Measurements from ENCODE around the gene DNAH1. TPM values are rescaled to one million over a fixed set of nuclear protein-coding genes. Genes with fewer than 3 reads are reported as not detected.
A peak's percentile ranks its signal among the peaks of the same experiment; 100 is the strongest.

DNAH1 gene
- total RNA-seq, 1 experiment from 2014 or later, result 1.2 TPM

DNA sequence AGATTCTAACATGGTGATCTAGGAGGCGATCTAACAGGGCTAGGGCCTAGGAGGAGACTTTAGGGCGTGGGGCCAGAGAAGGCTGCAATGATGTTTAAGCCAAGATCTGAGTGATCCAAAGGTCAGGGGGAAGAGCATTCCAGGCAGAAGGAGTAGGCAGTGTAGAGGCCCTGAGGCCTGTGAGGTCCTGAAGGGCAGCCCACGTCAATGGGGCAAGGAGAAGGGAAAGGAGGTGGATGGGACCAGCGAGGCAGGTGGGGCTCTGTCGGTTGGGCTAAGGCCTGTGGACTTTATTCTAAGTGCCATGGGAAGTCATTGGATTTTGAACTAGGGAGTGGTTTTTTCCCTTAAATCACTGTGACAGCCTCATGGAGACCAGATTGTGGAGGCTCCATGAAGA is 10.2 kb upstream of the DNAH1 start:
- in situ Hi-C loops (cut with HindIII; ENCODE audit: low sequenced_read_pairs), result no loop called here

DNA sequence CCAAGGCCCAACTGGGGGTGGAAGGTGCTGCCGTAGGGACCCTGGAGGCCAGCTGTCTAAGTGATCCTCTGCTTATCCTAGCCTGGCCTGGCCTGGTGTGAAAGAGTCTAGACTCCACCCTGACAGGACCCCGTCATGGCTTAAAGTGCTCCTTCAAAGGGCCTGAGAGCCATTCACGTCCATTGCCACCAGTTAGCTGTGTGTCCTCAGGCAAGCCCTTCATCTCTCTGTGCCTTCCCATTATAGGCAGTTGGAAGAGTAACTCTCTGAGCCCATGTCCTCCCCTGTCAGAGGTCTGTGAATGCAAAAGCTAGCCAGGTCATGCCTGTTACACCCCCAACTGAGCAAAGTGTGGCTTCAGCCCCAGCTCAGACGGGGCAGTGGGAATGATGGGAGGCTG is 9.1 kb upstream of the DNAH1 start:
- in situ Hi-C loops (cut with HindIII; ENCODE audit: low sequenced_read_pairs), result no loop called here
- DNase-seq (ENCODE audit: low spot score), result no peak

More for the DNA sequence above, 10.2 kb upstream of the DNAH1 start:
- DNase-seq (ENCODE audit: low spot score), result no peak

DNA sequence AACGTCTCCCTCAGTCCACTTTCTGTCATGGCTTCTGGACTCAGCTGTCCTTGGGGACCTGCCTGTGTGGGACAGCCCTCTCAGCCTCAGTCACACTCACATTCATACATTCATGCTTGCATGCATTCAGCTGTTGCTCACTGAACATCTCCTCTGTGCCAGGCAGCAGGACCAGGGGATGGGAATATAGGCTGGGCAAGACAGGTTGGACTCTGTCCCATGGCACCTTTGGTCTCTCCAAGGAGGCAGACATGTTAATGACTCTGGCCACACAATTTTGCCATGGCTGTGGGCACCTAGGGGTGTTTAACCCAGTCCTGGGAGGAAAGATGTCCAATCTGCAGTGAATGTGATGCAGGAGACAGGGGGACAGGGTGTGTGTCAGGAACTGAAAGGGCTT is 7.8 kb upstream of the DNAH1 start:
- DNase-seq (ENCODE audit: low spot score), result no peak
- in situ Hi-C loops (cut with HindIII; ENCODE audit: low sequenced_read_pairs), result no loop called here

DNA sequence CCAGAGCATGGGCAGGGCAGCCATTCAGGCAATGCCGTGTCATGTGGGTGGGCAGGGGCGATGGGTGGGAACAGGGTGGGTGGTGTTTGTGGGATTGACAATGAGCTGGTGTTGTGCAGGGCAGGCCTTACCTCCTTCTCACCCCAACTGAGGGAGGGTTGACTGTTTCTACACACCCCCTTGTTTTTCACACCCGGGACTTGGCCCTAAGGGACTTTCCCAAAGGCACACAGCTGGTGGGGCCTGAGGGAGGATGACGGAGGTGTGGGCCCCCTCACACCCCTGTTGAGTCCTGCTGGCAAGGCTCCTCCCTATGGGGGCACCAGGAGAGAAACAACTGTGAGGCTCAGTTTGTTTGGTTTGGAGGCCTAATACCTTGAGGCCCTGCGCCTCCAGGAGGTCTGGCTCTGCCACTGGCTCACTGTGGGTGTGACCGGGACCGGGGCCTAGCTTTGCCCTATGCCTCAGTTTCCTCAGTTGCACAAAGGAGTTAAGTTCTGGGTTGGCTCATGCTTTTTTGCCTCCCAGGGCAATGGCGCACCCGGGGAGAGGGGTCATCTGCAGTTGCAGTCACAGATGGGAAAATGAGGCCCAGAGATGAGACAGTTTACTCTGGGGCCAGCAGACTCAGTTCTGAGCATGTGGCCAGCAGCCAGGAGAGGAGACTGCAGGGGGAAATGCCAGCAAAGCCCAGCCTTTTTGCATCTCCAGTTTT is 5.1 kb upstream of the DNAH1 start:
- in situ Hi-C loops (cut with HindIII; ENCODE audit: low sequenced_read_pairs), result no loop called here
- peak; percentile 61 for DNase-seq (ENCODE audit: low spot score)

DNA sequence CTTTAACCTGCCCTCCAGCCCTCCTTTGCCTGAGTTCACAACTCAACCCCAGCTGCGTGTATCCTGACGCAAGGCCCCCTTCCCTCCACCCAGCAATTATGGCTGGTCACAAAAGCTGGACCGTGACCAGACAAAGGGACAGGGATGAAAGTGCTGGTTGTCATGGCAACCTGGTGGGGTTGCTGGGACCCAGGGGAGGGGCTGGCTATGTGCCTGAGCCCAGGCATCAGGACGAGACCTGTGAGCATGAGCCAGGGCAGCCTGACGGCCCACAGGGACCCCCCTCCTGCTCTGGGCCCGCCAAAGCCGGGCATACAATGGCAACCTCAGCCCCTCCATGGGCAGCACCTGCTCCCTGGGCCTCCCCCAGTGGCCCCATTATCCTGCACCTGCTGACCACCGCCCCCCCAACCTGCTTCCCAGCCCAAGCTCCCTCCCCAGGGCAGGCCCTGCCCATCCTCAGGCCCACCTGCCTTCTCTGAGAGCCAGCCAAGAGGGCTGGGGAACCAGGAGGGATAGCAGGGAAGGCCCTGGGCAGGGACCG is 4.5 kb upstream of the DNAH1 start:
- peak; percentile 64 for DNase-seq (ENCODE audit: low spot score)
- in situ Hi-C loops (cut with HindIII; ENCODE audit: low sequenced_read_pairs), result no loop called here

DNA sequence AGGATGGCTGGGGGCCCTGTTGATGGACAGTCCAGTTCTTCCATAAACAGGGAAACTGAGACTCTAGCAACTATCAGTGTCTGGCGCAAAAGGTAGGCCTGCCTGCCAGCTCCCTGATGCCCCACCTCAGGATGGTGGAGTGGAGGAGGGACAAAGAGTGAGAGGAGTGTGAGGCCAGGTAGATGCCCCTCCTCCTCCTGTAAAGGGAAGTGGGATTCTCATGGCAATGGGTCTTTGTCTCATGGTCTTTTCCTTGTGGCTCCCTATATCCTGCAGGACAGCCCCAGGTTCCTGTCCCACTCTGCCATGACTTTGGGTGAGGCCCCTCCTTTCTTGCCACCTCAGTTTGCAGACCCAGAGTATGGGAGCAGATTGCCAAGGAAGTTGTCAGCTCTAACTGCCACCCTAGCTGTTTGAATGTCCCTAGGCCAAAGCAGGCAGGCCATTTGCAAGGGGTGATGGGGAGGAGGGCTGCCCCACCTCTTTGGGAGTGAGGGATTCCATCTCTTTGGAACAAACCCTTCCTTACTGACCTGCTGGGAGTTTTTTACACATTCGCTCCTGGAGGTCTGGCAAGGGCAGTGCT is 2.8 kb upstream of the DNAH1 start:
- no peak for DNase-seq (ENCODE audit: low spot score)
- in situ Hi-C loops (cut with HindIII; ENCODE audit: low sequenced_read_pairs), result no loop called here

DNA sequence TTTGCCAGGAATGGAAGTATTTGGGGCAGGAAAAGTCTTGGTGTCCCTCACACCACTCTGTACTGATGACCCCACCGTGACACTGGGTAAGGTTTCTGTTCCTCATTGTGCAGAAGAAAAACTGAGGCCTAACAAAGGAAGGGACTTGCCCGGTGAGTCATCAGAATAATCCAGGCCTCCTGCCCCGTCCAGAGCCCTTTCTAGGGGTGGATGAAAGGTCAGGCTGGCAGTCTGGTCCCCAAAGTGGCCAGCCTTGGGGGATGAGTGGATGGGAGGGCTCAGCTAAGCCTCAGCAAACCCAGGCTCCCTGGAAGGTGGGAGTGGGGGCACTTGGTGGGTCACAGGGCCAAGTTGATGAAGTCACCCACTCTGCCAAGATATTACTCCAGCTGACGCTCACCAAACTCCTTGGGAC is 2.3 kb upstream of the DNAH1 start:
- in situ Hi-C loops (cut with HindIII; ENCODE audit: low sequenced_read_pairs), result no loop called here
- DNase-seq (ENCODE audit: low spot score), result no peak

DNA sequence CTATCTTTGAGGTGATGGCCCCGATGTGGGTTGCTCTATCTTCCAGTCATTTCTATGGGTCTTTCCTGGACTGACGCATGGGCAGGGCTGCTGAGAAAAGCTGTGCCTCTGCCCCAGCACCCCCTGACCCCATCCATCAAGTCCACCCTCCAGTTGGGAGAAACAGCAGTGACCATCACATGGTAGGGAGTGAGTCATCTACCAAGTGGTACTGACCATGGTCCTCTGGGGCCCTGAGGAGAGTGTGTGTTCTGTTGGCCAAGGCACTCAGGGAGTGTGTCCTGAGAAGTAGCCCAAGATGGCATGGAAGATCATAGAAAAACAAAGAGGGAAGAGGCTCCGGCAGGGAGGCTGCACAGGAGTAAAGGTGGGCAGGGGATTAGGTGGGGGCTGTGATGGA is 1.6 kb upstream of the DNAH1 start:
- DNase-seq (ENCODE audit: low spot score), result no peak
- in situ Hi-C loops (cut with HindIII; ENCODE audit: low sequenced_read_pairs), result no loop called here

DNA sequence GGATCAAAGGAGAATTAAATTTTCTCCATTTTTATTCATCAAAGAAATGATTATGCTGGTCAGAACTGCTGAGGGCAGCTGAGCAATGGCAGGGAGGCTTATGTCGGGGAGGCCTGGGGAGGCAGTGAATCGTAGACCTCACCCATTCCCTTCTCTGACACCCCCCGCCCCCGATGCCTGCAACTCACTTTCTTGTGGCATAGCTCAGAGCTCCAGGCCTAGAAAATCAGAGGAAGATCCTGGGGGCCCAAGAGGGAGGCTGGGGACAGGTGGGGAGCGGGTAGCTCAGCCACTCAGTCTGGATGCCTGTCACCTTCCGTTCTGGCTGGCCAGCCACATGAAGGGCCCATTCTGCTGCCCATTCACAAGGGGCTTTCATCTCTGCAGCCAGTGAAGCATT is 1.1 kb upstream of the DNAH1 start:
- in situ Hi-C loops (cut with HindIII; ENCODE audit: low sequenced_read_pairs), result no loop called here
- DNase-seq (ENCODE audit: low spot score), result no peak

DNA sequence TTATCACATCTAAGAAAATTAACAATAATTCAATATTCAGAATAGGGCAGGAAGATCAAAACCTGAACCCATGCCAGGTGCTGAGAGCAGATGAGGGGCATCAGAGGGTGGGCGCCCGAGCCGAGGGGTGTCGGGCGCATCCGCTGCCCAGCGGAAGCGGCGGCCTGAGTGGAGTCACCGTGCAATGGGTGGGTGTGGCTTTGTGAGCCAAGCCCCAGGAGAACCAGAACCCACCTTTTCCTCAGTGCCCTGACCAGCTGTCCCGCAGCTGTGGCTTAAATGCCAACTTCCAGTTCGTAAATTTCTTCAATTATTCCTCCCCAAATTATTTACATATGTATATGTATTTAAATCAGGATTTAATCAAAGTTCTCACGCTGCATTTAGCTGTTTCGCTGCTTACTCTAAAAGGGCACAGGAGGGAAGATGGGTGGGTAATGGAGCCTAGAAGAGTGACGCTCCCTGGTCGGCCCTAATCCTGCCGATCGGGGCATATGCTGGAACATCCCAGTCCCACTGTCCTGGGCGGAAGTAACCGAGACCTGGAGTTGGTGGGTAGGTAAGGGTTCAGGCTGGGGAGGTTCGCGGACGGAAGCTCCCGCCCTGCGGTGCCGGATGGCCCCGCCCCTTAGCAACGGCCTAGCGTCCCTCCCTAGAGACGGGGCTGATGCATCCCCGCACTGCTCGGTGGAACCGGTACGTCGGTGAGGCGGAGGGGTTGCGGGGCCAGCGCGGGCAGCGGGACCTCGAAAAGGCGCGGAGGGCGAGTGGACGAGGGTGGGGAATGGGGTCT is 1.3 kb downstream of the DNAH1 start:
- DNase-seq (ENCODE audit: low spot score), result no peak
- in situ Hi-C loops (cut with HindIII; ENCODE audit: low sequenced_read_pairs), result no loop called here

DNA sequence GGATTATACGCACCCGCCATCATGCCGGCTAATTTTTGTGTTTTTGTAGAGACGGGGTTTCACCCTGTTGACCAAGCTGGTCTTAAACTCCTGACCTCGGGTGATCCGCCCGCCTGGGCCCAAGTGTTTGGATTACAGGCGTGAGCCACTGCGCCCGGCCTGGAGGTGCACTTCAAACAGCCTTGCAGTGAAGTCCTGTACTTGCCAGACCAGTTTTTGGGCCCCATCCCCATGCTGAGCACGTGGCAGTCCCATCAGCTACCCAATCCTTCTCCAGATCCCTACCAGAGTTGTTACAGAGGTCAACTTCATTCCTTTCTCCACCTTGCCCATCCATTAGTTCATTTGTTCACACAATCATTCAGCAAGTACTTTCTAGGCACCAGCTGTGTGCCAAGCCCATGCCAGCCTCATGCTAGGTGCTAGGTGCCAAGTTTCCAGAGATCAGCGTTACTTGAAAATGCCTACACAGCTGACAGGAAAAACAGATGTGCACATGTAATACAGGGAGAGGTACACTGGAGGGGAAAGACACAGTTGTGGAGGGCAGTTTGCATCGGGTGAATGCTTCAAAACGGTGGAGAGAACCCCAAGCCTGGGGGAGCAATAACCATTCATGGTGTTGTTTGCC is 2.2 kb downstream of the DNAH1 start:
- in situ Hi-C loops (cut with HindIII; ENCODE audit: low sequenced_read_pairs), result no loop called here
- DNase-seq (ENCODE audit: low spot score), result no peak

DNA sequence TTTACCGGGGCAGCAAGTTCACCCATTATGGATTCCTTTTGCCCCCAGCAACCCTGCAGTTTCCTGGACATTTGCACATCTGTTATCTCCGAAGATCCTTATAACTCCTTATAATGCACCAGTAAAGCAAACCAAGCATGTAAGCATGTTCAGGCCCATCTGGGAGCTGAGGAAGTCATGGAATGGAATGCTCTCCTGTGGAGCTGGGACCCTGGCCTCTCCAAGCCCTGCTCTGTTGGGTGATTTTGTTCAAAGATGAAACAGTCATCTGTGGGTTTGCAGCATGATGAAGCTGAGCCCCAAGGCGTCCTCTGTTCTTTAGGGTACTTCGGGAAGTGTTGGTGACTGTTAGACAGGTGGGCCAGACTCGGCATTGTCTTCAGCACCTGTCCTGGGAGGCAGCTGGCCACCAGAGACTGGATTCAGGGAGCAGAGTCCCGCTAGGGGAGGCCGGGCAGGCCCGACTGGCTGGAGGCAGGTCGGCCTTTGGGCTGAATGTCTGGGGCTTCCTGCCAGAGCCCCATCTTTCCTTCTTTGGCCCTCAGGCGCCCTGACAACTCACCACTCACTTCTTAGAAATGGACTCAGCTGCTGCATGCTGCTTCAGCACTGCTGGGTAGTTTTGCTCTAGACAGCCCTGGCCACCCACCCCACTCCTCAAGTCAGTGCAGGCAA is 3.9 kb downstream of the DNAH1 start:
- no peak for DNase-seq (ENCODE audit: low spot score)
- in situ Hi-C loops (cut with HindIII; ENCODE audit: low sequenced_read_pairs), result no loop called here

DNA sequence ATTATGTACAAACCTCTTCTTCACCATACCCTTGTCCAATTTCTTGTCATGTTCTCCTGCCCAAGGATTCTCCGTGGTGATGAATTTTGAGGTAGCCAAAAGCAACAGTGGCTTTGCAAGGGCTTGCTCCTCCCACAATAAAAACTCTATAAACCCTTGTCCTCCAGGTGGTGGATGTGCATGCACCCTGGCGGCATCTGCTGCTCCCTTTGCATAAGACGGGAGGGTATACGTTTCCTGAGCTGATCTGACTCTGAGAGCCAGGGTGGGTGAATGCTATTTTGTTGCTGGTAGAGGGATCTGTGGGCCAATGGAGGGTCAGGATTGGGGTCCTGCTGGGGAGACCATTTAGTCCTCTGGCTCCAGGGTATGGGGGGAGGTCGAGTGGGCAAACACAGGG is 5.4 kb downstream of the DNAH1 start:
- in situ Hi-C loops (cut with HindIII; ENCODE audit: low sequenced_read_pairs), result no loop called here
- no peak for DNase-seq (ENCODE audit: low spot score)

DNA sequence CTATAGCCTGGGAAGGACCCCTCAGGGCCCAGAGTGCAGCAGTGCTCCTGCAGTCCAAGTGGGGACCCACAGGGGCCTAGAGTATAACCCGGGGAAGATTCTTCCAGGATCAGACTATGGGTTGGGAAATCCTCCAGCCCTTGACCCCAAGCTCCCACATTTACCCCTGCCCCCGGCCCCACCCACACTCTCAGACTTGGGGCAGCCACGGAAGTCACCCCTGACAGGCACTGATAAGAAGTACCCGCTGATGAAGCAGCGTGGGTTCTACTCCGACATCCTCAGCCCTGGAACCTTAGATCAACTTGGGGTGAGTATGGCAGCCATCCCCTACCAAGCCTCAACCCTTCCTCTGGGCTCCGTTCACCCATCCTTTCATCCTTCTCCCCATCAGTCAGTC is 6.3 kb downstream of the DNAH1 start:
- no peak for DNase-seq (ENCODE audit: low spot score)
- in situ Hi-C loops (cut with HindIII; ENCODE audit: low sequenced_read_pairs), result no loop called here

DNA sequence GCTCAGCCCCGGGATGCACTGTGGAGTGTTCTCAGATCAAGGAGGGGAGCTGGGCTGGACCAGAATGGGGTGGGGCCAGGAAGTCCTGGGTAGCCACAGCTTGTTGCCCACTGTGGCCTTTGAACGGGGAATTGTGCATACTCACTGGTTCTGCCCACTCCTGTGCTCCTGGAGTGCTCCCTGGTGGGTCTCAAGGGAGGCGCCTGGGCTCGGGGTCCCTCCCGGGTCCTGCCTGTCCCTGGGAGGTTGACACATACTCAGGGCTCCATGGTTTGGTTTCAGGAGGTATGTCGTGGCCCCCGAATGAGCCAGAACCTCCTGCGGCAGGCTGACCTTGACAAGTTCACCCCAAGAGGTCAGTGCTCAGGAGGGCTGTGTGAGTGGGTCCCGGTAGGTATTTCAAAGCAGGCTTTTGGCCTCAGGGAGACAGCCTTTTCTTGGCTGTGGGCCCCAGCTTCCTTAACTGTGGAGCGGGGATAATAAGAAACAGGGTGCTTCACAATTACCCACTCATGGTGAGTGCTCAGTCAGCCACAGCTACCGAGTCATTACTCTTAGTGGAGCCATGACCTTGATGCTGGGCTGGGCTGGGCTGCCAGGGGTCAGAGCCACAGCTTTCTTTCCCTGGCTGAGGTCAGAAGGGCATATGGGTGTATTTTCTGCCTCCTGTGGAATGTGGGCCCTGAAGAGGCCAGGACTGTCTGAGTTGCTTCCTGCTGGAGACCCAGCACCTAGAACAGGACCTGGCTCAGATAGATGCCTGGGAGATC is 7.6 kb downstream of the DNAH1 start:
- no peak for DNase-seq (ENCODE audit: low spot score)
- in situ Hi-C loops (cut with HindIII; ENCODE audit: low sequenced_read_pairs), result no loop called here

DNA sequence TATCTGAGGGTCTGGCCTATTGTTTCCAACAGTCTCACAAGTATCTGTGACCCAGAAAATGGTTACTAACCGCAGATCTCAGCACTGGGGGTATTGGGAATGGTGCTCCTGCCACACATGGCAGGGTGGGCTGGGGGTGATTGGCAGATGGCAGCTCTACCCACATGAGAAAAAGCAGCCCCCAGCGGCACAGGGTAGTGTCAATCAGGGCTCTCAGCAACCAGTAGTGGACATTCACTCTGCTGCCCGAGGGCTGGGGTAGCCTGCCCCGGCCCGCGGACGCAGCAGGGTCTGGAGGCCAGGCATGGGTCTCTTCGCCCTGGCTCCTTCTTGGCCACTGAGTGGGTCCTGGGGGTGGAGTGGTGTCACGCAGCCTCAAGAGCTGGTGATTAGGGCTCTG is 8.6 kb downstream of the DNAH1 start:
- in situ Hi-C loops (cut with HindIII; ENCODE audit: low sequenced_read_pairs), result no loop called here
- DNase-seq (ENCODE audit: low spot score), result no peak

DNA sequence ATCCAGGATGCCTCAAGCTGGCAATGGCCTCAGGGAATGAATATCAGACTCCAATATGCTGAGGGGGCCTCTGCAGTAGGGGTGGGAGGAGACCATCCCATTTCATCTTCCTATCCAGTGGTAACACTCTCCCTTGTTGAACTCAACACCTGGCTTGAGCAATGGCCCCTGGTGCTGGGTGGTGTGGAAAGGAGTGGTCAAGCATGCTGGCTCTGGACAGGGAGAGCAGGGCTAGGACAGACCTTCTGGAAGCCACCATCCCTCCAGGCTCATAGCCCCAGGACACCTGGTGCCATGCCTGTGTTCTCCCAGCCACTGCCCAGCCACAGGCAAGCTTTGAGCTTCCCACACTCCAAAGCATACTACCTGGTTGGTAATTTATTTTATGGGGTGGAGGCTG is 9.6 kb downstream of the DNAH1 start:
- in situ Hi-C loops (cut with HindIII; ENCODE audit: low sequenced_read_pairs), result no loop called here
- no peak for DNase-seq (ENCODE audit: low spot score)

DNA sequence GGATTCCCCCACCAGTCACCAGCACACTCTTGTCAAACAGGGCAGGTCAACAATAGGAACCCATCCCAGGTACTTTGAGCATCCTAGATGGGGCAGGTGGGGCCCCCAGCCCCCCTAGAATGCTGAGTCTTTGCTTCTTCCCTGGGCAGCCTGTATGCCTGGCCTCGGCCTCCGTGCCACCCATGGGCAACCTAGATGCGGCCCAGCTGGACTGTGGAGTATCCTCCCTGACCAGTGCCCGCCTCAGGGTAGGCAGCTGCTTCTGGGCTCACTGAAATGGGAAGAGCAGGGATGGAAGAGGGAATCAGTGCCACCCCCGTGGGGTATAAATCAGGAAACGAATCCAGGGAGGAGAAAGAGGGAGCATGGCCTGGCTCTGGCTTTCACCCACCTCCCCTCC is 10.9 kb downstream of the DNAH1 start:
- no peak for DNase-seq (ENCODE audit: low spot score)
- in situ Hi-C loops (cut with HindIII; ENCODE audit: low sequenced_read_pairs), result no loop called here

Data from G401 (cell line).